Endometrial microvascular endothelial cells (primary cell): ENCODE data around the gene PPP6R2. TPM values are rescaled to one million over a fixed set of nuclear protein-coding genes. Genes with fewer than 3 reads are reported as not detected.

ENCODE experiments used
- in situ Hi-C: cut with HindIII; loops from 2 replicates; pipeline ENCODE4 v1.10.0; 2017; ENCODE audit warnings: low sequenced_read_pairs, low pct_unique_long_range_greater_than_20kb; ENCODE audit errors: inconsistent ontology term
- total RNA-seq: library from RNA; depleted of rRNA; stranded (reverse); fragments of >200 nt; gene quantifications from one replicate; pipeline ENCODE4 v1.2.3, GENCODE V29; 2015; ENCODE audit errors: inconsistent ontology term

The PPP6R2 gene
- total RNA-seq, 1 donor from 2014 or later: 35.0 TPM

- in situ Hi-C loops: no loop called here
Observed at GRCh38 chr22:50454556-50455075, 111.5 kb downstream of the PPP6R2 start.

- in situ Hi-C loops: no loop called here
Observed at GRCh38 chr22:50455201-50455600, 112.1 kb downstream of the PPP6R2 start.

- in situ Hi-C loops: no loop called here
Observed at GRCh38 chr22:50456026-50456425, 112.9 kb downstream of the PPP6R2 start.

GRCh38 chr22:50456466-50457234 is 113.5 kb downstream of the PPP6R2 start:
- in situ Hi-C loops: no loop called here

GRCh38 chr22:50459016-50459415 is 115.9 kb downstream of the PPP6R2 start:
- in situ Hi-C loops: no loop called here

- in situ Hi-C loops: no loop called here
Observed at GRCh38 chr22:50459496-50460140, 116.5 kb downstream of the PPP6R2 start.

GRCh38 chr22:50460938-50461337 is 117.8 kb downstream of the PPP6R2 start:
- in situ Hi-C loops: no loop called here

GRCh38 chr22:50461536-50461935 is 118.4 kb downstream of the PPP6R2 start:
- in situ Hi-C loops: no loop called here

GRCh38 chr22:50461979-50462540 is 118.9 kb downstream of the PPP6R2 start:
- in situ Hi-C loops: no loop called here

- in situ Hi-C loops: no loop called here
Observed at GRCh38 chr22:50463188-50463900, 120.2 kb downstream of the PPP6R2 start.

- in situ Hi-C loops: no loop called here
Observed at GRCh38 chr22:50464451-50464850, 121.3 kb downstream of the PPP6R2 start.

GRCh38 chr22:50465066-50465930 is 122.2 kb downstream of the PPP6R2 start:
- in situ Hi-C loops: no loop called here

- in situ Hi-C loops: no loop called here
Observed at GRCh38 chr22:50467341-50467740, 124.2 kb downstream of the PPP6R2 start.

GRCh38 chr22:50467773-50468440 is 124.8 kb downstream of the PPP6R2 start:
- in situ Hi-C loops: no loop called here

GRCh38 chr22:50468626-50469025 is 125.5 kb downstream of the PPP6R2 start:
- in situ Hi-C loops: no loop called here

- in situ Hi-C loops: no loop called here
Observed at GRCh38 chr22:50469377-50470305, 126.5 kb downstream of the PPP6R2 start.

- in situ Hi-C loops: no loop called here
Observed at GRCh38 chr22:50470491-50470890, 127.4 kb downstream of the PPP6R2 start.
